T-cell (primary cell): ENCODE data around the gene SEC16B. TPM values are rescaled to one million over a fixed set of nuclear protein-coding genes. Genes with fewer than 3 reads are reported as not detected.

ENCODE experiments used
- ATAC-seq, 4 experiments: fragments of 200-7000 bp in 3 of 4; fragments of 150-1000 bp in 1 of 4; cut with Tn5 transposase; replicated peaks in 1 of 4; 1 replicate in 3 of 4; 2 replicates in 1 of 4; pipeline ENCODE4 v1.10.0; 2021; ENCODE audit warnings: moderate library complexity in 3 of 4, mild to moderate bottlenecking in 2 of 4, moderate number of reproducible peaks in 1 of 4
- CTCF ChIA-PET, 2 donors: fragments of 300-600 bp; sonication (Branson Sonifier 250); formaldehyde crosslinking; loops; one replicate each; lab custom pipeline; 2022; ENCODE audit warnings: antibody characterized with exemption in 2 of 2; lab: Charles Lee
- POLR2A ChIA-PET, 2 donors: fragments of 300-600 bp; sonication (Branson Sonifier 250); formaldehyde crosslinking; loops; one replicate each; lab custom pipeline; 2022; ENCODE audit warnings: antibody characterized with exemption in 2 of 2; lab: Charles Lee
- DNase-seq, 35 experiments: peaks; one replicate each; pipeline versions ENCODE4 v3.0.0 to v3.0.0-alpha.2; 2013 to 2023
- H3K27ac ChIP-seq: one replicate; pipeline ENCODE4 v1.5.1; 2013; ENCODE audit warnings: low read length
- H3K27me3 ChIP-seq, 2 experiments: replicated peaks in 1 of 2; 1 replicate in 1 of 2; 2 replicates in 1 of 2; pipeline versions ENCODE4 v1.6.1 to v1.7.0; 2013; ENCODE audit warnings: low read length in 1 of 2, mixed read lengths in 1 of 2; ENCODE audit not compliant: control insufficient read depth in 2 of 2, insufficient read depth in 2 of 2; ENCODE audit errors: extremely low read depth in 1 of 2
- H3K36me3 ChIP-seq, 2 donors: 1 replicate in 1 of 2; 2 replicates in 1 of 2; pipeline versions ENCODE4 v1.6.1 to v1.7.0; 2013; ENCODE audit warnings: low read length in 1 of 2; ENCODE audit not compliant: control insufficient read depth in 2 of 2, insufficient read depth in 1 of 2; ENCODE audit errors: extremely low read depth in 1 of 2
- H3K4me1 ChIP-seq, 2 experiments: 1 replicate in 1 of 2; 2 replicates in 1 of 2; pipeline versions ENCODE4 v1.6.1 to v1.7.0; 2013; ENCODE audit warnings: low read length in 2 of 2, mixed read lengths in 1 of 2; ENCODE audit not compliant: insufficient read depth in 2 of 2, control insufficient read depth in 1 of 2; ENCODE audit errors: extremely low read depth in 1 of 2
- H3K4me3 ChIP-seq, 2 donors: 1 replicate in 1 of 2; 2 replicates in 1 of 2; pipeline versions ENCODE4 v1.5.1 to v1.7.0; 2013; ENCODE audit warnings: mild to moderate bottlenecking in 2 of 2, low read length in 1 of 2, moderate library complexity in 1 of 2; ENCODE audit not compliant: control insufficient read depth in 1 of 2; ENCODE audit errors: extremely low read depth in 1 of 2
- H3K9me3 ChIP-seq: 2 replicates; pipeline ENCODE4 v1.7.0; 2013
- H3K27ac Mint-ChIP-seq, 2 donors: one replicate each; pipeline ENCODE4 v1.8.0; 2020 to 2021; ENCODE audit warnings: mild to moderate bottlenecking in 2 of 2, mixed read lengths in 2 of 2
- H3K27me3 Mint-ChIP-seq, 2 donors: one replicate each; pipeline ENCODE4 v1.8.0; 2021 to 2022; ENCODE audit warnings: mixed read lengths in 2 of 2
- H3K36me3 Mint-ChIP-seq: one replicate; pipeline ENCODE4 v1.8.0; 2021; ENCODE audit warnings: mixed read lengths
- H3K4me1 Mint-ChIP-seq, 3 donors: one replicate each; pipeline ENCODE4 v1.8.0; 2020 to 2022; ENCODE audit warnings: mixed read lengths in 3 of 3, mild to moderate bottlenecking in 1 of 3
- H3K4me3 Mint-ChIP-seq, 3 donors: one replicate each; pipeline ENCODE4 v1.8.0; 2020 to 2022; ENCODE audit warnings: mild to moderate bottlenecking in 3 of 3, mixed read lengths in 3 of 3, moderate library complexity in 3 of 3
- H3K9me3 Mint-ChIP-seq, 3 donors: one replicate each; pipeline ENCODE4 v1.8.0; 2020 to 2022; ENCODE audit warnings: mixed read lengths in 3 of 3
- WGBS: methylation state at CpG from one replicate; pipeline ENCODE4 v1.1.5; 2013; ENCODE audit warnings: missing lambda C conversion rate; ENCODE audit not compliant: insufficient coverage; 5-methylcytosine and 5-hydroxymethylcytosine counted together
- total RNA-seq, 35 experiments: library from RNA in 6 of 35; stranded (reverse) in 6 of 35; fragments of 120-200 nt in 1 of 35; gene quantifications; one replicate each; pipeline versions ENCODE4 v1.2.1 to v1.2.4 and lab custom pipeline; 2013 to 2026

SEC16B gene
- total RNA-seq, 5 donors from 2014 or later (not counting 1 experiment from before 2014, with no cell fraction given), result not detected

GRCh38 chr1:177958092-177958491, 11.8 kb downstream of the SEC16B start:
- POLR2A ChIA-PET, result no interaction called here
- no peak overlapping the region for H3K27ac ChIP-seq
- no peaks in the 10 kb centered on the region for H3K27me3 Mint-ChIP-seq
- H3K4me3 ChIP-seq, result no peak overlapping the region
- no peak overlapping the region for H3K4me3 Mint-ChIP-seq
- H3K27me3 ChIP-seq, result peaks cover 0 to 3% of the 10 kb centered on the region in 2 experiments
- no peak overlapping the region for H3K27ac Mint-ChIP-seq
- H3K4me1 Mint-ChIP-seq, result no peaks in the 10 kb centered on the region
- no peaks in the 10 kb centered on the region for H3K4me1 ChIP-seq
- CTCF ChIA-PET, result no interaction called here
- DNase-seq, result no peak
- H3K9me3 Mint-ChIP-seq, result no peaks in the 10 kb centered on the region
- no peaks in the 10 kb centered on the region for H3K36me3 ChIP-seq
- no peaks in the 10 kb centered on the region for H3K9me3 ChIP-seq
- no peaks in the 10 kb centered on the region for H3K36me3 Mint-ChIP-seq
- no peak for ATAC-seq
- WGBS, result 92% methylated on average over 7 of the region's 7 CpGs

GRCh38 chr1:177954076-177954475, 15.8 kb downstream of the SEC16B start:
- peaks cover 0 to 3% of the 10 kb centered on the region in 2 experiments for H3K27me3 ChIP-seq
- DNase-seq (no peak), ATAC-seq (no peak)
- ChIA-PET CTCF (no interaction called here), POLR2A (no interaction called here)
- H3K36me3 Mint-ChIP-seq, result no peaks in the 10 kb centered on the region
- no peaks in the 10 kb centered on the region for H3K27me3 Mint-ChIP-seq
- H3K4me1 ChIP-seq, result no peaks in the 10 kb centered on the region
- H3K27ac ChIP-seq, result no peak overlapping the region
- no peaks in the 10 kb centered on the region for H3K4me1 Mint-ChIP-seq
- H3K4me3 ChIP-seq, result no peak overlapping the region
- no peak overlapping the region for H3K4me3 Mint-ChIP-seq
- WGBS, result 100% methylated on average over 2 of the region's 2 CpGs
- H3K9me3 Mint-ChIP-seq, result no peaks in the 10 kb centered on the region
- no peak overlapping the region for H3K27ac Mint-ChIP-seq
- no peaks in the 10 kb centered on the region for H3K9me3 ChIP-seq
- no peaks in the 10 kb centered on the region for H3K36me3 ChIP-seq

- no peak overlapping the region for H3K27ac Mint-ChIP-seq
- H3K27me3 Mint-ChIP-seq, result no peaks in the 10 kb centered on the region
- POLR2A ChIA-PET, result no interaction called here
Observed at GRCh38 chr1:177953549-177953948, 16.3 kb downstream of the SEC16B start.

GRCh38 chr1:177952691-177953090, 17.2 kb downstream of the SEC16B start:
- ATAC-seq (no peak), DNase-seq (no peak)
- Histone ChIP-seq H3K27ac (no peak overlapping the region), H3K4me1 (no peaks in the 10 kb centered on the region), H3K4me3 (no peak overlapping the region), H3K36me3 (no peaks in the 10 kb centered on the region), H3K27me3 (peaks cover 0 to 3% of the 10 kb centered on the region in 2 experiments), H3K9me3 (no peaks in the 10 kb centered on the region)
- H3K36me3 Mint-ChIP-seq, result no peaks in the 10 kb centered on the region
- no peaks in the 10 kb centered on the region for H3K4me1 Mint-ChIP-seq
- H3K27ac Mint-ChIP-seq, result no peak overlapping the region
- no peaks in the 10 kb centered on the region for H3K9me3 Mint-ChIP-seq
- WGBS, result 80% methylated on average over 2 of the region's 9 CpGs
- H3K27me3 Mint-ChIP-seq, result no peaks in the 10 kb centered on the region
- H3K4me3 Mint-ChIP-seq, result no peak overlapping the region
- POLR2A ChIA-PET, result no interaction called here
- CTCF ChIA-PET, result no interaction called here

More at GRCh38 chr1:177953549-177953948, 16.3 kb downstream of the SEC16B start:
- Histone ChIP-seq H3K27ac (no peak overlapping the region), H3K36me3 (no peaks in the 10 kb centered on the region), H3K27me3 (peaks cover 0 to 3% of the 10 kb centered on the region in 2 experiments), H3K9me3 (no peaks in the 10 kb centered on the region), H3K4me3 (no peak overlapping the region), H3K4me1 (no peaks in the 10 kb centered on the region)
- no peaks in the 10 kb centered on the region for H3K4me1 Mint-ChIP-seq
- 75% methylated on average over 6 of the region's 6 CpGs for WGBS
- no peaks in the 10 kb centered on the region for H3K36me3 Mint-ChIP-seq
- no peaks in the 10 kb centered on the region for H3K9me3 Mint-ChIP-seq
- no peak for DNase-seq
- no peak overlapping the region for H3K4me3 Mint-ChIP-seq
- CTCF ChIA-PET, result no interaction called here
- no peak for ATAC-seq

GRCh38 chr1:177952249-177952648, 17.6 kb downstream of the SEC16B start:
- Mint-ChIP-seq H3K4me1 (no peaks in the 10 kb centered on the region), H3K27me3 (no peaks in the 10 kb centered on the region), H3K4me3 (no peak overlapping the region), H3K9me3 (no peaks in the 10 kb centered on the region), H3K36me3 (no peaks in the 10 kb centered on the region), H3K27ac (no peak overlapping the region)
- CTCF ChIA-PET, result no interaction called here
- POLR2A ChIA-PET, result no interaction called here
- Histone ChIP-seq H3K9me3 (no peaks in the 10 kb centered on the region), H3K4me3 (no peak overlapping the region), H3K4me1 (no peaks in the 10 kb centered on the region), H3K27ac (no peak overlapping the region), H3K36me3 (no peaks in the 10 kb centered on the region), H3K27me3 (peaks cover 0 to 3% of the 10 kb centered on the region in 2 experiments)
- ATAC-seq (no peak), DNase-seq (no peak)
- WGBS, result 61% methylated on average over 4 of the region's 7 CpGs

GRCh38 chr1:177950506-177950905, 19.4 kb downstream of the SEC16B start:
- DNase-seq, result no peak
- CTCF ChIA-PET, result no interaction called here
- Histone ChIP-seq H3K9me3 (no peaks in the 10 kb centered on the region), H3K4me1 (no peaks in the 10 kb centered on the region), H3K27ac (no peak overlapping the region), H3K4me3 (no peak overlapping the region), H3K36me3 (no peaks in the 10 kb centered on the region), H3K27me3 (peaks cover 0 to 3% of the 10 kb centered on the region in 2 experiments)
- Mint-ChIP-seq H3K9me3 (no peaks in the 10 kb centered on the region), H3K27ac (no peak overlapping the region), H3K36me3 (no peaks in the 10 kb centered on the region), H3K4me3 (no peak overlapping the region), H3K4me1 (no peaks in the 10 kb centered on the region), H3K27me3 (no peaks in the 10 kb centered on the region)
- ATAC-seq, result no peak
- POLR2A ChIA-PET, result no interaction called here
